Measurements from ENCODE around the gene CSMD2. TPM values are rescaled to one million over a fixed set of nuclear protein-coding genes. Genes with fewer than 3 reads are reported as not detected.

CSMD2 gene
- total and polyA plus RNA-seq, 7 experiments from 2014 or later: 0.02 TPM; not detected in 6

GRCh38 chr1:33532936-33533335, 632.1 kb downstream of the CSMD2 start:
- intact Hi-C loops (cut with micrococcal nuclease): no loop called here
- H3K27me3 Mint-ChIP-seq: peaks cover 6 to 47% (median 31%) of the 10 kb centered on the region in 5 donors
- H3K36me3 ChIP-seq (ENCODE audit: control insufficient read depth in 2 of 3, insufficient read depth in 3 of 3, low read length in 3 of 3): no peaks in the 10 kb centered on the region
- ATAC-seq (no peak), DNase-seq (no peak)
- H3K36me3 Mint-ChIP-seq: no peaks in the 10 kb centered on the region
- no peaks in the 10 kb centered on the region for H3K9me3 ChIP-seq (ENCODE audit: control insufficient read depth in 2 of 3, low read length in 3 of 3)
- H3K4me3 Mint-ChIP-seq: no peak overlapping the region
- no peak overlapping the region for H3K27ac Mint-ChIP-seq
- no peak overlapping the region for H3K27ac ChIP-seq (ENCODE audit: low read depth, low read length)
- no peaks in the 10 kb centered on the region for H3K27me3 ChIP-seq (ENCODE audit: control insufficient read depth in 2 of 2, insufficient read depth in 2 of 2, low read length in 2 of 2)
- CTCF ChIA-PET: no interaction called here
- POLR2A ChIA-PET: no interaction called here
- H3K4me3 ChIP-seq (ENCODE audit: low read length): no peak overlapping the region
- H3K9me3 Mint-ChIP-seq: peaks cover 0 to 4% (median 0%) of the 10 kb centered on the region in 11 donors
- H3K4me1 ChIP-seq (ENCODE audit: control insufficient read depth in 2 of 2, insufficient read depth in 2 of 2, low read length in 2 of 2): no peaks in the 10 kb centered on the region
- H3K4me1 Mint-ChIP-seq: no peaks in the 10 kb centered on the region

DNA sequence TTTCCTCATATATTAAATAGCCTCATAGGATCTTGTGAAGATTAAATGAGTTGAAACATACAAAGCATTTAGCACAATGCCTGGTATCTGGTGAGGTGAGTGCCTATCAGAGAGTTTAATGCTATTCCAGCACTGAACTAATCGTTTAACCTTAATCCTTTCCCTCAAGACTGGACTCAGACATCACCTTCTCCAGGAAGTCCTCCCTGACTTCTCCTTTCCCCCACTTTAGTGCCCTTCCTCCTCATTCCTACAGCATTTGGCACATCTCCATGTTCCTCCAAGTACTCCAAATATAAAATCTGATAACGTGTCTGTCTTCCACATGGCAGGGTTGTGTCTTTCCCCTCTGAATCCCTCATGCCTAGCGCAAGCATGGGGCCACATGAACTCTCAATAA, 632.8 kb downstream of the CSMD2 start:
- no peaks in the 10 kb centered on the region for H3K9me3 ChIP-seq (ENCODE audit: control insufficient read depth in 2 of 3, low read length in 3 of 3)
- no peak for DNase-seq
- Mint-ChIP-seq H3K9me3 (peaks cover 0 to 4% (median 0%) of the 10 kb centered on the region in 11 donors), H3K27me3 (peaks cover 6 to 48% (median 34%) of the 10 kb centered on the region in 5 donors), H3K4me3 (no peak overlapping the region), H3K27ac (no peak overlapping the region), H3K36me3 (no peaks in the 10 kb centered on the region), H3K4me1 (no peaks in the 10 kb centered on the region)
- ChIA-PET CTCF (no interaction called here), POLR2A (no interaction called here)
- H3K36me3 ChIP-seq (ENCODE audit: control insufficient read depth in 2 of 3, insufficient read depth in 3 of 3, low read length in 3 of 3): no peaks in the 10 kb centered on the region
- no peak for ATAC-seq
- H3K27ac ChIP-seq (ENCODE audit: low read depth, low read length): no peak overlapping the region
- no peaks in the 10 kb centered on the region for H3K4me1 ChIP-seq (ENCODE audit: control insufficient read depth in 2 of 2, insufficient read depth in 2 of 2, low read length in 2 of 2)
- H3K27me3 ChIP-seq (ENCODE audit: control insufficient read depth in 2 of 2, insufficient read depth in 2 of 2, low read length in 2 of 2): no peaks in the 10 kb centered on the region
- H3K4me3 ChIP-seq (ENCODE audit: low read length): no peak overlapping the region
- intact Hi-C loops (cut with micrococcal nuclease): no loop called here

- Histone ChIP-seq H3K4me3 (ENCODE audit: low read length) (no peak overlapping the region), H3K4me1 (ENCODE audit: control insufficient read depth in 2 of 2, insufficient read depth in 2 of 2, low read length in 2 of 2) (no peaks in the 10 kb centered on the region), H3K36me3 (ENCODE audit: control insufficient read depth in 2 of 3, insufficient read depth in 3 of 3, low read length in 3 of 3) (no peaks in the 10 kb centered on the region), H3K27me3 (ENCODE audit: control insufficient read depth in 2 of 2, insufficient read depth in 2 of 2, low read length in 2 of 2) (no peaks in the 10 kb centered on the region), H3K9me3 (ENCODE audit: control insufficient read depth in 2 of 3, low read length in 3 of 3) (no peaks in the 10 kb centered on the region), H3K27ac (ENCODE audit: low read depth, low read length) (no peak overlapping the region)
- POLR2A ChIA-PET: no interaction called here
- Mint-ChIP-seq H3K36me3 (no peaks in the 10 kb centered on the region), H3K4me3 (no peak overlapping the region), H3K27me3 (peaks cover 11 to 55% (median 32%) of the 10 kb centered on the region in 5 donors), H3K9me3 (peaks cover 0 to 3% (median 0%) of the 10 kb centered on the region in 11 donors), H3K27ac (no peak overlapping the region), H3K4me1 (no peaks in the 10 kb centered on the region)
- intact Hi-C loops (cut with micrococcal nuclease): no loop called here
- CTCF ChIA-PET: no interaction called here
- no peak for ATAC-seq
- no peak for DNase-seq
These were observed 635.1 kb downstream of the CSMD2 start for GRCh38 chr1:33529957-33530356.

GRCh38 chr1:33527934-33528333, 637.1 kb downstream of the CSMD2 start:
- Histone ChIP-seq H3K27me3 (ENCODE audit: control insufficient read depth in 2 of 2, insufficient read depth in 2 of 2, low read length in 2 of 2) (no peaks in the 10 kb centered on the region), H3K9me3 (ENCODE audit: control insufficient read depth in 2 of 3, low read length in 3 of 3) (no peaks in the 10 kb centered on the region), H3K4me1 (ENCODE audit: control insufficient read depth in 2 of 2, insufficient read depth in 2 of 2, low read length in 2 of 2) (no peaks in the 10 kb centered on the region), H3K27ac (ENCODE audit: low read depth, low read length) (no peak overlapping the region), H3K4me3 (ENCODE audit: low read length) (no peak overlapping the region), H3K36me3 (ENCODE audit: control insufficient read depth in 2 of 3, insufficient read depth in 3 of 3, low read length in 3 of 3) (no peaks in the 10 kb centered on the region)
- intact Hi-C loops (cut with micrococcal nuclease): no loop called here
- Mint-ChIP-seq H3K9me3 (peaks cover 0 to 3% (median 0%) of the 10 kb centered on the region in 11 donors), H3K27me3 (peaks cover 11 to 64% (median 47%) of the 10 kb centered on the region in 5 donors), H3K4me1 (no peaks in the 10 kb centered on the region), H3K4me3 (no peak overlapping the region), H3K27ac (no peak overlapping the region), H3K36me3 (no peaks in the 10 kb centered on the region)
- DNase-seq: no peak
- ChIA-PET CTCF (no interaction called here), POLR2A (no interaction called here)
- ATAC-seq: no peak

DNA sequence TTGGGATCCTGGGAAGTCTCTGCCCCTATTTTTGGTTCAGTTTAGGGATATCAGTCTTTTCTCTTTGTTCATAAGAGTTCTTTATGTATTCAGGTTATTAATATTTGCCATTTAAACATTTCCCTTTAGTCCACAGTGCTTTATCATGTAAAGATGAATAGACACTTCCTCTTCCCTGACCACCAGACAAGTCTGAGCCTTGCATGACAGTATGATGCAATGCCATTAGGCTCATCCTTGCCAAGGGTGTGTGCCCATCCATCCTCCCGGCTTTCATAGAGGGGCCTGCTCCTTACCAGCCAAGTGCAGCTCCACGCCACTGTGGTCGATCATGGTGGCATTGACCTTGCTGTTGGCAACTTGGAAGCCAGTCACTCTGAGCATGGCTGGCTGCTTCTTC, 640.4 kb downstream of the CSMD2 start:
- Histone ChIP-seq H3K4me3 (ENCODE audit: low read length) (no peak overlapping the region), H3K4me1 (ENCODE audit: control insufficient read depth in 2 of 2, insufficient read depth in 2 of 2, low read length in 2 of 2) (no peaks in the 10 kb centered on the region), H3K27me3 (ENCODE audit: control insufficient read depth in 2 of 2, insufficient read depth in 2 of 2, low read length in 2 of 2) (no peaks in the 10 kb centered on the region), H3K36me3 (ENCODE audit: control insufficient read depth in 2 of 3, insufficient read depth in 3 of 3, low read length in 3 of 3) (no peaks in the 10 kb centered on the region), H3K27ac (ENCODE audit: low read depth, low read length) (no peak overlapping the region), H3K9me3 (ENCODE audit: control insufficient read depth in 2 of 3, low read length in 3 of 3) (no peaks in the 10 kb centered on the region)
- peaks cover 10 to 57% (median 43%) of the 10 kb centered on the region in 5 donors for H3K27me3 Mint-ChIP-seq
- H3K9me3 Mint-ChIP-seq: no peaks in the 10 kb centered on the region
- ATAC-seq: no peak
- no peak overlapping the region for H3K4me3 Mint-ChIP-seq
- no peak overlapping the region for H3K27ac Mint-ChIP-seq
- H3K36me3 Mint-ChIP-seq: no peaks in the 10 kb centered on the region
- CTCF ChIA-PET: no interaction called here
- DNase-seq: no peak
- H3K4me1 Mint-ChIP-seq: no peaks in the 10 kb centered on the region
- intact Hi-C loops (cut with micrococcal nuclease): no loop called here
- POLR2A ChIA-PET: no interaction called here

DNA sequence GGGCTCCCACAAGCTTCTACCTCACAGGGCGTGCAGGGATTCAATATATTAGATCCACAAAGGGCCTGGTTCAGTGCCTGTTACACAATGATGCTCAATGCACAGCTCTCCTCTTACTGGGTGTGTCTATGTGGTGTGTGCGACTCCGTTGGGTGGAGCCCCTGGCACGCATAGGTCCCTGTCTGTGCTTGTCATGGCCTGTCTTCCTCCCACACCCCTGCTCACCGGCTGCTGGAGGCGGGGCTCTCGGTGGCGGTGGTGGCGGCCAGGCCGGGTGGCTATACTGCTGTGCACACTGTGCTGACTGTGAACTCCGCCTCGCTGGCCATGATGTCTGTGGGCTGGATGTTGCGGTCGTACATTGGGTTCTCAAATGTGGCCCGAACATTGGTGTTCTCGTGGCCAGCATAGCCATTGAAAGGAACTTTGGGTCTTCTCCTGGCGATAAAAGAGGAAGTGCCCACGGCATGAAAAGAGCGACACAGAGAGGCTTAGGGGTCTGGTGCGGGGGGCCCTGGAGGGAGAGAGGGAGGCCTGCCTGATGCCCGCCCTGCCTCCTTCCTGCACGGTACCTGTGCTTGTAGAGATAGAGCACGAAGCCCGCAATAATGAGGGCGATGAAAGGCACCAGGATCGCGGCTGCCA, 645.7 kb downstream of the CSMD2 start:
- H3K4me1 ChIP-seq (ENCODE audit: control insufficient read depth in 2 of 2, insufficient read depth in 2 of 2, low read length in 2 of 2): no peaks in the 10 kb centered on the region

GRCh38 chr1:33517596-33518250, 647.3 kb downstream of the CSMD2 start:
- no peak overlapping the region for H3K27ac ChIP-seq (ENCODE audit: low read depth, low read length)
- DNase-seq (no peak), ATAC-seq (no peak)
- H3K4me3 ChIP-seq (ENCODE audit: low read length): no peak overlapping the region
- peaks cover 5 to 39% (median 14%) of the 10 kb centered on the region in 5 donors for H3K27me3 Mint-ChIP-seq
- no peak overlapping the region for H3K27ac Mint-ChIP-seq
- no peaks in the 10 kb centered on the region for H3K4me1 ChIP-seq (ENCODE audit: control insufficient read depth in 2 of 2, insufficient read depth in 2 of 2, low read length in 2 of 2)
- H3K4me1 Mint-ChIP-seq: peaks cover 0 to 2% (median 0%) of the 10 kb centered on the region in 7 donors
- CTCF ChIA-PET: no interaction called here
- H3K9me3 Mint-ChIP-seq: peaks cover 0 to 5% (median 0%) of the 10 kb centered on the region in 11 donors
- no peaks in the 10 kb centered on the region for H3K9me3 ChIP-seq (ENCODE audit: control insufficient read depth in 2 of 3, low read length in 3 of 3)
- no peak overlapping the region for H3K4me3 Mint-ChIP-seq
- intact Hi-C loops (cut with micrococcal nuclease): no loop called here
- H3K36me3 Mint-ChIP-seq: no peaks in the 10 kb centered on the region
- H3K27me3 ChIP-seq (ENCODE audit: control insufficient read depth in 2 of 2, insufficient read depth in 2 of 2, low read length in 2 of 2): no peaks in the 10 kb centered on the region
- no peaks in the 10 kb centered on the region for H3K36me3 ChIP-seq (ENCODE audit: control insufficient read depth in 2 of 3, insufficient read depth in 3 of 3, low read length in 3 of 3)
- POLR2A ChIA-PET: no interaction called here

More for the DNA sequence above, 645.7 kb downstream of the CSMD2 start:
- Histone ChIP-seq H3K27ac (ENCODE audit: low read depth, low read length) (no peak overlapping the region), H3K27me3 (ENCODE audit: control insufficient read depth in 2 of 2, insufficient read depth in 2 of 2, low read length in 2 of 2) (no peaks in the 10 kb centered on the region), H3K36me3 (ENCODE audit: control insufficient read depth in 2 of 3, insufficient read depth in 3 of 3, low read length in 3 of 3) (no peaks in the 10 kb centered on the region), H3K9me3 (ENCODE audit: control insufficient read depth in 2 of 3, low read length in 3 of 3) (no peaks in the 10 kb centered on the region), H3K4me3 (ENCODE audit: low read length) (no peak overlapping the region)
- Mint-ChIP-seq H3K4me3 (no peak overlapping the region), H3K36me3 (no peaks in the 10 kb centered on the region), H3K27ac (no peak overlapping the region), H3K4me1 (peaks cover 0 to 2% (median 0%) of the 10 kb centered on the region in 7 donors), H3K9me3 (no peaks in the 10 kb centered on the region), H3K27me3 (peaks cover 6 to 51% (median 24%) of the 10 kb centered on the region in 5 donors)
- intact Hi-C loops (cut with micrococcal nuclease): no loop called here
- no peak for ATAC-seq
- CTCF ChIA-PET: no interaction called here
- POLR2A ChIA-PET: no interaction called here
- DNase-seq: no peak
